Liver (tissue), 9 donors: Measurements from ENCODE around the gene ADORA2A. TPM values are rescaled to one million over a fixed set of nuclear protein-coding genes. Genes with fewer than 3 reads are reported as not detected.

ENCODE experiments used
- DNase-seq: peaks from one replicate; pipeline ENCODE4 v3.0.0-alpha.2; 2017; ENCODE audit warnings: low spot score
- H3K27ac ChIP-seq, 2 donors: one replicate each; pipeline ENCODE4 v1.7.0; 2013; ENCODE audit warnings: inconsistent platforms in 2 of 2, low read length in 2 of 2, control low read depth in 1 of 2, low read depth in 1 of 2, mild to moderate bottlenecking in 1 of 2
- H3K27me3 ChIP-seq, 4 donors: one replicate each; pipeline versions ENCODE4 v1.6.1 to v1.7.0; 2013; ENCODE audit warnings: low read length in 3 of 4, inconsistent platforms in 1 of 4, mild to moderate bottlenecking in 1 of 4, moderate library complexity in 1 of 4; ENCODE audit not compliant: control insufficient read depth in 4 of 4, insufficient read depth in 4 of 4
- H3K36me3 ChIP-seq, 4 donors: one replicate each; pipeline versions ENCODE4 v1.6.1 to v1.7.0; 2013; ENCODE audit warnings: low read length in 3 of 4, mild to moderate bottlenecking in 3 of 4, low read depth in 1 of 4, moderate library complexity in 1 of 4; ENCODE audit not compliant: control insufficient read depth in 4 of 4, insufficient read depth in 3 of 4
- H3K4me1 ChIP-seq, 4 donors: one replicate each; pipeline versions ENCODE4 v1.6.1 to v1.7.0; 2013; ENCODE audit warnings: low read length in 3 of 4, mild to moderate bottlenecking in 3 of 4, moderate library complexity in 1 of 4; ENCODE audit not compliant: control insufficient read depth in 4 of 4, insufficient read depth in 4 of 4
- H3K4me3 ChIP-seq, 3 donors: one replicate each; pipeline versions ENCODE4 v1.6.1 to v1.7.0; 2013; ENCODE audit warnings: low read length in 3 of 3, control low read depth in 1 of 3, low read depth in 1 of 3, mild to moderate bottlenecking in 1 of 3
- H3K9ac ChIP-seq, 2 donors: one replicate each; pipeline ENCODE4 v1.7.0; 2013; ENCODE audit warnings: low read length in 2 of 2, mild to moderate bottlenecking in 2 of 2, moderate library complexity in 2 of 2, control low read depth in 1 of 2, low read depth in 1 of 2
- H3K9me3 ChIP-seq, 4 donors: one replicate each; pipeline versions ENCODE4 v1.6.1 to v1.7.0; 2013; ENCODE audit warnings: low read length in 3 of 4; ENCODE audit not compliant: control insufficient read depth in 4 of 4
- CTCF ChIP-seq: fragments of 150-350 bp; IDR thresholded peaks from 2 replicates; pipeline ENCODE4 v1.5.1; 2017; ENCODE audit warnings: improper control_type of control experiment, low read depth, low read length; ENCODE audit not compliant: missing input control
- EGR1 ChIP-seq, 2 donors: IDR thresholded peaks; 2 replicates each; pipeline ENCODE4 v1.6.1; 2016 to 2018; ENCODE audit warnings: antibody characterized with exemption in 2 of 2, low read depth in 2 of 2
- FOXA1 ChIP-seq: IDR thresholded peaks from 2 replicates; pipeline ENCODE4 v1.6.1; 2016; ENCODE audit warnings: antibody characterized with exemption
- FOXA2 ChIP-seq: IDR thresholded peaks from 2 replicates; pipeline ENCODE4 v1.6.1; 2016; ENCODE audit warnings: antibody characterized with exemption
- GABPA ChIP-seq, 2 donors: IDR thresholded peaks in 1 of 2; conservative IDR thresholded peaks in 1 of 2; 2 replicates each; pipeline ENCODE4 v1.6.1; 2016; ENCODE audit warnings: antibody characterized with exemption in 2 of 2, mild to moderate bottlenecking in 1 of 2, moderate library complexity in 1 of 2
- HNF4A ChIP-seq, 2 donors: conservative IDR thresholded peaks; 2 replicates each; pipeline ENCODE4 v1.6.1; 2016; ENCODE audit warnings: antibody characterized with exemption in 2 of 2, mild to moderate bottlenecking in 2 of 2
- HNF4G ChIP-seq: IDR thresholded peaks from 2 replicates; pipeline ENCODE4 v1.6.1; 2016; ENCODE audit warnings: antibody characterized with exemption
- JUND ChIP-seq, 2 donors: IDR thresholded peaks; 2 replicates each; pipeline ENCODE4 v1.6.1; 2016; ENCODE audit warnings: antibody characterized with exemption in 2 of 2
- NR2F2 ChIP-seq: IDR thresholded peaks from 2 replicates; pipeline ENCODE4 v1.6.1; 2016; ENCODE audit warnings: antibody characterized with exemption
- RAD21 ChIP-seq, 2 donors: IDR thresholded peaks; 2 replicates each; pipeline ENCODE4 v1.6.1; 2016; ENCODE audit warnings: antibody characterized with exemption in 2 of 2, mild to moderate bottlenecking in 2 of 2
- REST ChIP-seq: IDR thresholded peaks from 2 replicates; pipeline ENCODE4 v1.6.1; 2016; ENCODE audit warnings: antibody characterized with exemption, mild to moderate bottlenecking
- RXRA ChIP-seq, 2 donors: IDR thresholded peaks; 2 replicates each; pipeline ENCODE4 v1.6.1; 2017 to 2018; ENCODE audit warnings: antibody characterized with exemption in 2 of 2, mild to moderate bottlenecking in 1 of 2
- SP1 ChIP-seq: IDR thresholded peaks from 2 replicates; pipeline ENCODE4 v1.6.1; 2018; ENCODE audit warnings: antibody characterized with exemption, mild to moderate bottlenecking
- TAF1 ChIP-seq: conservative IDR thresholded peaks from 2 replicates; pipeline ENCODE4 v1.6.1; 2016; ENCODE audit warnings: antibody characterized with exemption, mild to moderate bottlenecking
- YY1 ChIP-seq: IDR thresholded peaks from 2 replicates; pipeline ENCODE4 v1.6.1; 2016; ENCODE audit warnings: antibody characterized with exemption, mild to moderate bottlenecking
- ZBTB33 ChIP-seq: IDR thresholded peaks from 2 replicates; pipeline ENCODE4 v1.6.1; 2016; ENCODE audit warnings: antibody characterized with exemption
- WGBS: extraction: QIAGEN DNeasy Blood & Tissue Kit; methylation state at CpG from one replicate; pipeline ENCODE4 v1.1.7; 2013; 5-methylcytosine and 5-hydroxymethylcytosine counted together
- polyA plus RNA-seq, 2 donors: library from polyadenylated mRNA; stranded (reverse) in 1 of 2; unstranded in 1 of 2; fragments of 200-250 nt in 1 of 2; fragments of >200 nt in 1 of 2; fragmentation: Nextera tagmentation in 1 of 2; extraction: Ambion mirVana in 1 of 2; gene quantifications; one replicate each; pipeline versions ENCODE4 v1.2.1 to v1.2.3, GENCODE V29; 2013 to 2015
- total RNA-seq, 2 donors: library from RNA; depleted of rRNA; stranded (reverse); fragments of >200 nt; gene quantifications; one replicate each; pipeline ENCODE4 v1.2.3, GENCODE V29; 2014
- TF ChIP-seq, protein P1 (sequence below): IDR thresholded peaks from 2 replicates; pipeline ENCODE4 v1.6.1; 2016; ENCODE audit warnings: antibody characterized with exemption
- TF ChIP-seq, protein P2 (sequence below): IDR thresholded peaks from 2 replicates; pipeline ENCODE4 v1.6.1; 2016; ENCODE audit warnings: antibody characterized with exemption
- donor health status: healthy.
- donor health status: healthy.
- donor health status: healthy.
- donor health status: healthy.
- donor health status: healthy.

Gene ADORA2A
- total and polyA plus RNA-seq, 4 donors, result 3.4 to 5.4 (median 3.9) TPM

GRCh38 chr22:24433001-24433827 is 5.8 kb downstream of the ADORA2A start:
- no peak for DNase-seq
- Histone ChIP-seq H3K9ac (no peak overlapping the region), H3K4me1 (peaks cover 20 to 63% (median 37%) of the 10 kb centered on the region in 4 donors), H3K27me3 (no peaks in the 10 kb centered on the region), H3K36me3 (peaks cover 0 to 10% (median 4%) of the 10 kb centered on the region in 4 donors), H3K4me3 (no peak overlapping the region), H3K9me3 (no peaks in the 10 kb centered on the region), H3K27ac (peak overlapping the region; percentile 80 to 83)
- 93% methylated on average over 34 of the region's 34 CpGs for WGBS
- TF ChIP-seq REST (no peak), RAD21 (IDR thresholded peaks at IDR 0.05) (no peak), ZBTB33 (no peak), RXRA (IDR thresholded peaks at IDR 0.05) (no peak), FOXA1 (no peak), EGR1 (IDR thresholded peaks at IDR 0.05; ENCODE audit: low read depth in 2 of 2) (no peak), JUND (IDR thresholded peaks at IDR 0.05) (no peak), NR2F2 (no peak), HNF4A (conservative IDR thresholded peaks at IDR 0.05) (no peak), CTCF (no peak), TAF1 (no peak), FOXA2 (no peak), SP1 (no peak), YY1 (no peak), GABPA (IDR thresholded peaks at IDR 0.05 in 1 of 2, conservative IDR thresholded peaks at IDR 0.05 in 1 of 2) (no peak), HNF4G (no peak)
- TF ChIP-seq, protein P1, sequence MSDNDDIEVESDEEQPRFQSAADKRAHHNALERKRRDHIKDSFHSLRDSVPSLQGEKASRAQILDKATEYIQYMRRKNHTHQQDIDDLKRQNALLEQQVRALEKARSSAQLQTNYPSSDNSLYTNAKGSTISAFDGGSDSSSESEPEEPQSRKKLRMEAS, result no peak
- TF ChIP-seq, protein P2, sequence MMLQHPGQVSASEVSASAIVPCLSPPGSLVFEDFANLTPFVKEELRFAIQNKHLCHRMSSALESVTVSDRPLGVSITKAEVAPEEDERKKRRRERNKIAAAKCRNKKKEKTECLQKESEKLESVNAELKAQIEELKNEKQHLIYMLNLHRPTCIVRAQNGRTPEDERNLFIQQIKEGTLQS, result no peak
